Endothelial cell of umbilical vein (primary cell): ENCODE measurements around the gene PAK4.

ENCODE experiments used
- CTCF ChIP-seq, 2 donors: IDR thresholded peaks; 1 replicate in 1 of 2; 2 replicates in 1 of 2; pipeline ENCODE4 v1.5.1; 2011; ENCODE audit warnings: low read length in 2 of 2, mild to moderate bottlenecking in 2 of 2, moderate library complexity in 2 of 2, control low read depth in 1 of 2, inconsistent platforms in 1 of 2, low read depth in 1 of 2; ENCODE audit not compliant: insufficient read depth in 1 of 2; ENCODE audit errors: extremely low read depth in 1 of 2
- EZH2 ChIP-seq: IDR thresholded peaks from 2 replicates; pipeline ENCODE4 v1.6.1; 2012; ENCODE audit warnings: borderline replicate concordance, low read depth, mild to moderate bottlenecking, moderate library complexity, low read length, inconsistent platforms; ENCODE audit not compliant: severe bottlenecking
- GATA2 ChIP-seq: IDR thresholded peaks from 2 replicates; pipeline ENCODE4 v1.7.0; 2011; ENCODE audit warnings: low read depth, mild to moderate bottlenecking, moderate library complexity, mixed read lengths, low read length; ENCODE audit not compliant: insufficient read length, insufficient read depth
- POLR2A ChIP-seq: IDR thresholded peaks from 2 replicates; pipeline ENCODE4 v1.6.1; 2012; ENCODE audit warnings: low read depth, mild to moderate bottlenecking, control low read depth, low read length
- POLR2AphosphoS5 ChIP-seq: IDR thresholded peaks from 2 replicates; pipeline ENCODE4 v1.6.1; 2012; ENCODE audit warnings: low read depth, mild to moderate bottlenecking, control low read depth, low read length, moderate library complexity; ENCODE audit not compliant: insufficient read depth

DNA sequence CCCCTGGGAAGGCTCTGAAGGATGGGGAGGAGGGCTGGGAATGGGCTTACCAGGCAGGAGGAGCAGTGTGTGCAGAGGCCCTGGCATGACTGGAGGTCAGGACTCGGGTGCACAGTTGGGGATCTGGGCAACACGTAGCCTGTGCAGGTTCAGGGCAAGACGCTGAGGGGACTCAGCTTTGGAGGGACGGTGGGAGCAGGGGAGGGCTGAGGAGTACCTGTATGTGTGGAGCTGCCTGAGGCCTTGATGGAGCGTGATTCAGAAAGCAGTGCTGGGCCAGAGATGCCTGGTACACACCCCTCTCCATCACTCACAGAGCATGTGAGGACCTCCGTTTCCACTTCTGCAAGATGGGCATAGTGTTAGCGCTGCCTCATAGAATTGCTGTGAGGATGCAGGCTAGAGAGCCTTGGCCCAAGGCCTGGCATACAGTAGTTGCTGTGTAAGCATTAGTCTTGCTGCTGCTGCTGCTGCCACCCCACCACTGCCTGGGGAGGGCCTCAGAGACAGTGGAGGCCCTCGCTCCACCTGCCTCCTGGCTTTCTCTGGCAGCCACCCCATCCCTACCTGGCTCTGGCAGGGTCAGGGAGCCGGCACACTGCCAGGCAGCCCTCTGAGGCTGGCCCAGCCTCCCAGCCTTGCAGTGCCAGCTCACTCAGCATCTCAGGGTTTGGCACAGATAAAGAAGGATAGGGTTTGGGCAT lies 2.4 kb downstream of the PAK4 start:
- TF ChIP-seq GATA2, result no peak
- no peak for TF ChIP-seq CTCF (IDR thresholded peaks at IDR 0.05; ENCODE audit: extremely low read depth in 1 of 2, insufficient read depth in 1 of 2, low read depth in 1 of 2, low read length in 2 of 2)
- TF ChIP-seq POLR2A, result no peak
- TF ChIP-seq EZH2, result no peak
- TF ChIP-seq POLR2AphosphoS5, result no peak
